NB4 (cell line): ENCODE data around the gene ABCB4.

Experiments used
- DNase-seq: peaks from one replicate; pipeline ENCODE4 v3.0.0; 2010; ENCODE audit warnings: low read depth
- H3K4me3 ChIP-seq: one replicate; pipeline ENCODE4 v1.5.1; 2011; ENCODE audit warnings: mild to moderate bottlenecking, low read depth, low read length, moderate library complexity
- CTCF ChIP-seq: IDR thresholded peaks from one replicate; pipeline ENCODE4 v1.5.1; 2012; ENCODE audit warnings: low read depth, low read length
- MAX ChIP-seq: IDR thresholded peaks from 2 replicates; pipeline ENCODE4 v1.6.1; 2011; ENCODE audit warnings: low read depth, low read length
- MYC ChIP-seq: IDR thresholded peaks from 2 replicates; pipeline ENCODE4 v1.6.1; 2011; ENCODE audit warnings: low read depth, low read length
- POLR2A ChIP-seq: IDR thresholded peaks from 2 replicates; pipeline ENCODE4 v1.6.1; 2011; ENCODE audit warnings: mild to moderate bottlenecking; ENCODE audit not compliant: insufficient read length; ENCODE audit errors: extremely low read depth

The ABCB4 gene

GRCh38 chr7:87416682-87417587 lies 58.5 kb downstream of the ABCB4 start:
- peak; percentile 74 for DNase-seq
- H3K4me3 ChIP-seq = no peak overlapping the region
- TF ChIP-seq CTCF (peak; percentile 54), MAX (0 out of 2 replicates have a peak, but pooled peaks have one; percentile 38), MYC (no peak), POLR2A (no peak)

- TF ChIP-seq POLR2A = no peak
- no peak for TF ChIP-seq CTCF
- no peak for TF ChIP-seq MYC
- TF ChIP-seq MAX = no peak
- DNase-seq = no peak
- no peak overlapping the region for H3K4me3 ChIP-seq
Measured at GRCh38 chr7:87414794-87415188, 60.7 kb downstream of the ABCB4 start.

GRCh38 chr7:87413951-87414793 lies 61.3 kb downstream of the ABCB4 start:
- no peak overlapping the region for H3K4me3 ChIP-seq
- no peak for DNase-seq
- no peak for TF ChIP-seq POLR2A
- TF ChIP-seq CTCF = no peak
- TF ChIP-seq MYC = no peak
- no peak for TF ChIP-seq MAX

- TF ChIP-seq CTCF (no peak), MAX (no peak), POLR2A (no peak), MYC (no peak)
- no peak overlapping the region for H3K4me3 ChIP-seq
- DNase-seq = no peak
Measured at GRCh38 chr7:87413029-87413428, 62.5 kb downstream of the ABCB4 start.

- H3K4me3 ChIP-seq = no peak overlapping the region
- TF ChIP-seq MAX = no peak
- TF ChIP-seq MYC = no peak
- no peak for TF ChIP-seq CTCF
- TF ChIP-seq POLR2A = no peak
- no peak for DNase-seq
Measured at GRCh38 chr7:87411186-87411585, 64.3 kb downstream of the ABCB4 start.
